H1 (cell line): ENCODE measurements around the gene SGMS1. TPM values are rescaled to one million over a fixed set of nuclear protein-coding genes. Genes with fewer than 3 reads are reported as not detected.

ENCODE experiments used
- FOSL1 ChIP-seq: IDR thresholded peaks from 2 replicates; pipeline ENCODE4 v1.6.1; 2011; ENCODE audit warnings: mild to moderate bottlenecking, low read depth, low read length, moderate library complexity; ENCODE audit not compliant: insufficient read depth
- polyA plus RNA-seq, 7 experiments: library from polyadenylated mRNA; depleted of rRNA in 3 of 7; stranded (reverse) in 5 of 7; unstranded in 2 of 7; fragments of >200 nt in 5 of 7; fragments of 200-250 nt in 2 of 7; gene quantifications; 1 replicate in 5 of 7; 2 replicates in 1 of 7; 4 replicates in 1 of 7; pipeline versions ENCODE4 v1.2.1 to v1.2.3, GENCODE V29; 2011 to 2013; ENCODE audit warnings: missing spikeins in 2 of 7, mixed read lengths in 2 of 7
- total RNA-seq: library from RNA; stranded (reverse); fragmentation: NEBNext Ultra II Directional; extraction: Animal tissue kit (Norgen Biotek cat#: 25700); gene quantifications from 2 replicates; pipeline ENCODE4 v1.2.1, GENCODE V29; 2021

The SGMS1 gene
- total and polyA plus RNA-seq, 2 of the 8 experiments (the other 6 are each of a cell fraction or from before 2014, with no cell fraction given): 6.0 to 15.6 TPM

GRCh38 chr10:50416881-50417280 lies 206.9 kb downstream of the SGMS1 start (continued):
- TF ChIP-seq FOSL1: no peak
